ENCODE data around the gene USP20.
A peak's percentile ranks its signal among the peaks of the same experiment; 100 is the strongest.

DNA sequence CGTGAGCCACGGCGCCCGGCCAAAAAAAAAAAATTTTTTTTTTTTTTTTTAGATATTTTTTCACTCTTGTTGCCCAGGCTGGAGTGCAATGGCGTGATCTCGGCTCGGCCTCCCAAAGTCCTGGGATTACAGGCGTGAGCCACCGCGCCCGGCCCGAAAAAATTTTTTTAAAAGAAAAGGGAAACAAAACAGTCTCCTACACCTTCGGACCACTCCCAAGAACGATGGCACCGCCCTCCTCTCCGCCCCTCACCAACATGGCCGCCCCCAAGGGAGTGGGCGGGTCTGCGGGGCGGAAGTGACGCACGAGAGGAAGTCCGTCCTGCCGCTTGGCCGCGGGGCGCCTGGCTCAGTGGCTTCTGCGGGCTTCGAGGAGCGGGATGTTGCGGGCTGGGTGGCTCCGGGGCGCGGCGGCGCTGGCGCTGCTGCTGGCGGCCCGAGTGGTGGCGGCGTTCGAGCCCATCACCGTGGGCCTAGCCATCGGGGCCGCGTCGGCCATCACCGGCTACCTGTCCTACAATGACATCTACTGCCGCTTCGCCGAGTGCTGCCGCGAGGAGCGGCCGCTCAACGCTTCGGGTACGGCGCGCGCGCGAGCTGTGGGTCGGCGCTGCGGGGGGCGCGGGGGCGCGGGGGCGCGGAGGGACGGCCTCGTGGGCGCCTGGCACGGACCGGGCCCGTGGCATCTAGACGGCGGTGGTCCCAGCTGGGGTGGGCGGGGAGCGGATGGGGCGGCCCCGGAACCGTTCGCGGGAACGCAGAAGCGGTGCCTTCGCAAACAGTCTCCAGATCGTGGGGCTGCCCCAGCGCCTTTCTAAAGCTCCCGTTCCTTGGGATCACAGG lies 32.2 kb upstream of the USP20 start, which contains the start of gene TOR1B:
- TF ChIP-seq, protein P1, sequence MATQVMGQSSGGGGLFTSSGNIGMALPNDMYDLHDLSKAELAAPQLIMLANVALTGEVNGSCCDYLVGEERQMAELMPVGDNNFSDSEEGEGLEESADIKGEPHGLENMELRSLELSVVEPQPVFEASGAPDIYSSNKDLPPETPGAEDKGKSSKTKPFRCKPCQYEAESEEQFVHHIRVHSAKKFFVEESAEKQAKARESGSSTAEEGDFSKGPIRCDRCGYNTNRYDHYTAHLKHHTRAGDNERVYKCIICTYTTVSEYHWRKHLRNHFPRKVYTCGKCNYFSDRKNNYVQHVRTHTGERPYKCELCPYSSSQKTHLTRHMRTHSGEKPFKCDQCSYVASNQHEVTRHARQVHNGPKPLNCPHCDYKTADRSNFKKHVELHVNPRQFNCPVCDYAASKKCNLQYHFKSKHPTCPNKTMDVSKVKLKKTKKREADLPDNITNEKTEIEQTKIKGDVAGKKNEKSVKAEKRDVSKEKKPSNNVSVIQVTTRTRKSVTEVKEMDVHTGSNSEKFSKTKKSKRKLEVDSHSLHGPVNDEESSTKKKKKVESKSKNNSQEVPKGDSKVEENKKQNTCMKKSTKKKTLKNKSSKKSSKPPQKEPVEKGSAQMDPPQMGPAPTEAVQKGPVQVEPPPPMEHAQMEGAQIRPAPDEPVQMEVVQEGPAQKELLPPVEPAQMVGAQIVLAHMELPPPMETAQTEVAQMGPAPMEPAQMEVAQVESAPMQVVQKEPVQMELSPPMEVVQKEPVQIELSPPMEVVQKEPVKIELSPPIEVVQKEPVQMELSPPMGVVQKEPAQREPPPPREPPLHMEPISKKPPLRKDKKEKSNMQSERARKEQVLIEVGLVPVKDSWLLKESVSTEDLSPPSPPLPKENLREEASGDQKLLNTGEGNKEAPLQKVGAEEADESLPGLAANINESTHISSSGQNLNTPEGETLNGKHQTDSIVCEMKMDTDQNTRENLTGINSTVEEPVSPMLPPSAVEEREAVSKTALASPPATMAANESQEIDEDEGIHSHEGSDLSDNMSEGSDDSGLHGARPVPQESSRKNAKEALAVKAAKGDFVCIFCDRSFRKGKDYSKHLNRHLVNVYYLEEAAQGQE (IDR thresholded peaks at IDR 0.05; ENCODE audit: insufficient read depth in 1 of 2, low read depth in 2 of 2, low read length in 1 of 2) = 0 out of 4 replicates have a peak, but pooled peaks of 1 of the 2 experiments have one; percentile 22
- TF ChIP-seq, protein P2, sequence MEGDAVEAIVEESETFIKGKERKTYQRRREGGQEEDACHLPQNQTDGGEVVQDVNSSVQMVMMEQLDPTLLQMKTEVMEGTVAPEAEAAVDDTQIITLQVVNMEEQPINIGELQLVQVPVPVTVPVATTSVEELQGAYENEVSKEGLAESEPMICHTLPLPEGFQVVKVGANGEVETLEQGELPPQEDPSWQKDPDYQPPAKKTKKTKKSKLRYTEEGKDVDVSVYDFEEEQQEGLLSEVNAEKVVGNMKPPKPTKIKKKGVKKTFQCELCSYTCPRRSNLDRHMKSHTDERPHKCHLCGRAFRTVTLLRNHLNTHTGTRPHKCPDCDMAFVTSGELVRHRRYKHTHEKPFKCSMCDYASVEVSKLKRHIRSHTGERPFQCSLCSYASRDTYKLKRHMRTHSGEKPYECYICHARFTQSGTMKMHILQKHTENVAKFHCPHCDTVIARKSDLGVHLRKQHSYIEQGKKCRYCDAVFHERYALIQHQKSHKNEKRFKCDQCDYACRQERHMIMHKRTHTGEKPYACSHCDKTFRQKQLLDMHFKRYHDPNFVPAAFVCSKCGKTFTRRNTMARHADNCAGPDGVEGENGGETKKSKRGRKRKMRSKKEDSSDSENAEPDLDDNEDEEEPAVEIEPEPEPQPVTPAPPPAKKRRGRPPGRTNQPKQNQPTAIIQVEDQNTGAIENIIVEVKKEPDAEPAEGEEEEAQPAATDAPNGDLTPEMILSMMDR (IDR thresholded peaks at IDR 0.05) = no peak
- no peak for TF ChIP-seq TCF7L2 (IDR thresholded peaks at IDR 0.05; ENCODE audit: low read depth, low read length)
- TF ChIP-seq SIN3A (IDR thresholded peaks at IDR 0.05; ENCODE audit: borderline replicate concordance, insufficient read depth, low read depth, low read length) = peak; percentile 69; the same call in 1 of the 2 replicates
- TF ChIP-seq POLR2AphosphoS5 (IDR thresholded peaks at IDR 0.05; ENCODE audit: low read depth, low read length) = peak; percentile 49
